Measurements from ENCODE around the gene UBE2E3. TPM values are rescaled to one million over a fixed set of nuclear protein-coding genes. Genes with fewer than 3 reads are reported as not detected.
"Not testable (repeated sequence)": the region's sequence is repeated elsewhere in the genome, so short reads cannot be mapped to it uniquely, and the experiment has no call there.

The UBE2E3 gene
- total RNA-seq, 1 donor from 2014 or later = 116 TPM

DNA sequence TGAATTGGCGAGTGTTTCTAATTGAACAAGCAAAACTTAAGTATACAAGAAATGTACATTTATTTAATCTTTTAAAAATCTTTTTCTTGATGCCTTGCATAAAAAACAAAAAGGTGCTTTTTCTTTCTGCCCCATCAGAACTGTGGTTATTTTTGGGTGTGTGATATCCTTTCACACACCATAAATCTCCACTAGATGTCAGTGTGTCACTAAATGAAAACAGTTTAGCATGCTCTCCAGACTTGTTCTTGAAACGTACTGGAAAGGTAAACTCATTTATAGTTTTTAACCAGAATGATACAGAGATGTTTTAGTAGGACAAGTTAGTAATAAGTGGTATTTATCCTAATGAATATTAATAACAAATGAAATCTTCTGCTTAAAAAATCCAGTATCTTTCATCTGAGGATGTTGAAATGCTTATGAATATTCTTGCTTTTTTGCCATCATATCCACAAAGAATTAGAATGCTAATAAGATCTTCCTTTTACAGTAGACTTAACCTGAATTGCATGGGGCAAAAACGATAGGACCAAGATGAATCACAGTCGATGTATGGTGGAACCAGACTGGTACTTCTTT lies 96.8 kb downstream of the UBE2E3 start:
- DNase-seq = no peak

DNA sequence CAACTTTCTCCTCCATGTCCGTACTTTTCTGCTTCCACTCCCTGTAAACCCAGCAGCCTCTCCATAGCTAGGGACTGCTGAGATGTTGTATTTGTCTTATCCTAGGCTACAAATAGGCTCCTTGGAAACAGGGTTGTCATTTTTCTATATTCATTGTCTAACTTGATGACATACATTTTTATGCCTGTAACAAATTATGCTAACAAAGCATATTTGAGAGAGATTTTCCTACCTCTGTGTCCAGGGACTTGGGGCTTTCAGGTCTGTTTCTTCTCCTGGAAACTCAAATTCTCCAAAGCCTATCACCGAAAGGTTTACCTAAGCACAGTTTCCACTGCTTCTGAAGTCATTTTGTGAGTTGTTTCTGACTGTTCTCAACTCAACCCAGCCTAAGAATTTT lies 102.7 kb downstream of the UBE2E3 start:
- no peak for DNase-seq

- DNase-seq = no peak
These were observed 105.3 kb downstream of the UBE2E3 start for GRCh38 chr2:181085734-181086133.

DNA sequence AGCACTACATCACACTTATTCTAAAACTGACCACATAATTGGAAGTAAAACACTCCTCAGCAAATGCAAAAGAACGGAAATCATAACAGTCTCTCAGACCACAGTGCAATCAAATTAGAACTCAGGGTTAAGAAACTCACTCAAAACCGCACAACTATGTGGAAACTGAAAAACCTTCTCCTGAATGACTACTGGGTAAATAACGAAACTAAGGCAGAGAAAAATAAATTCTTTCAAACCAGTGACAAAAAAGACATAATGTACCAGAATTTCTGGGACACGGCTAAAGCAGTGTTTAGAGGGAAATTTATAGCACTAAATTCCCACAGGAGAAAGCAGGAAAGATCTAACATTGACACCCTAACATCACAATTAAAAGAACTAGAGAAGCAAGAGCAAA lies 111.5 kb downstream of the UBE2E3 start:
- DNase-seq = not testable (repeated sequence)

GRCh38 chr2:181095486-181095885 lies 115.1 kb downstream of the UBE2E3 start:
- DNase-seq = no peak

DNA sequence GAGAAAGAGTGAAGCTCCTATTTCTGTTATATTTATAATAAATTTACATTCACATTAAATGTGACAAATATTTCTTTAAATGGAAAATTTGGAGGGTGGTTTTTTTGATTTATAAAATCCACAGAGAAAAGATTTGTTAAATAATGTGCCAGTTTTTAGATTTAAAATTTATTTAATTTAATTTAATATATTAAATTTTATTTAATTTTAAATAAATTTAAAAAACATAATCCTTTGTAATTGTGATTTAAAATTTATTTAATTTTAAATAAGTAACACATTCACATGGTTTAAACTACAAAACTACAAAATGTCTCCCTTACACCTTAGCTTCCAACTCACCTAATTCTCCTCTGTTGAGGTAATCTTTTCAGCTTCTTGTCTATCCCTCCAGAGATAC lies 123.3 kb downstream of the UBE2E3 start:
- no peak for DNase-seq

DNA sequence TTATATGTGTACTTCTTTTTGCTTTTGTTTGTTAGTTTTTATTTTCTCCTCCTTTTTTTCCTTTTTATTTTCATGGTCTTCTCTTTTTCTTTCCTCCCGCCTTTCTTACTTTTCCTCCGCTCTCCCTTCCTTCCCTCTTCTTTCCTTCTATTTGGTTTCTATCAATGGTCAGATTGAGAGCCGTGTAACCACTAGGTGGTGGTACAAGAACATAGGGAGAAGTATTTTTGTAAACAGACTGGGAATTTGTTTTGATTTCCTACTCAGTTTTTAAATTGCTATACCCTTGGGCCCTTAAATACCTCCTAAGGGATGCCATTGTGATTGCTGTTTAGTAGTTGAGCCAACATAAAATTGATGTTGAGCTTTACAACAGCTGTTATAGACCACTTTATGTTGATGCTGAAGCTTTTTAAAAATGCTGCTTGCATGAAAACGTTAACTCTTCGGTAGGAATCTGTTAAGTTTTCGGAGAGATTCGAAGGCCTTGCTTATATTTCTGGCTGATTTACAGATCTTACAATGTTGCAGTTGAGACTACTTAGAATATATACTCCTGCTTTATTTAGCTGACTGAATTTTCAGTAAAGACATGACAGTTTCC lies 124.2 kb downstream of the UBE2E3 start:
- no peak for DNase-seq

DNA sequence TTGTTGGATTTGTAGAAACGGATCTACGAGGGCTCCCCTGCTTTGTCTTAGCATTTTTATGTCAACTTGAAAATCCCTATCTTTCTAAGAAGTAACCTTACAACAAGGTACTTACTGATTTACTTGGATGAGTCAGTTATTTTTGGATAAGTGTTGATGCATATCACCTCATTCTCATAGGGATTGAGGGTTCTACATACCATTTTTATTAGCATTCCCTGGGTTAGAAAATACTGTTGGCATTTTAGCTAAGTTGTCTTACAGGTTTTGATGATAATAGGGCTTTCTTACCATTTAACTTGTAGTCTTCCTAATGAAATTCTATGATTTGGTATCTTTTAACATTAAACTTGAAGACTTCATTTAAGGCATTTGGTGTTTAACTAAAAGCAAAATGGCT lies 125.2 kb downstream of the UBE2E3 start:
- DNase-seq = no peak

- no peak for DNase-seq
These were observed 125.8 kb downstream of the UBE2E3 start for GRCh38 chr2:181106229-181106628.

- DNase-seq = no peak
These were observed 126.6 kb downstream of the UBE2E3 start for GRCh38 chr2:181106789-181107627.

DNA sequence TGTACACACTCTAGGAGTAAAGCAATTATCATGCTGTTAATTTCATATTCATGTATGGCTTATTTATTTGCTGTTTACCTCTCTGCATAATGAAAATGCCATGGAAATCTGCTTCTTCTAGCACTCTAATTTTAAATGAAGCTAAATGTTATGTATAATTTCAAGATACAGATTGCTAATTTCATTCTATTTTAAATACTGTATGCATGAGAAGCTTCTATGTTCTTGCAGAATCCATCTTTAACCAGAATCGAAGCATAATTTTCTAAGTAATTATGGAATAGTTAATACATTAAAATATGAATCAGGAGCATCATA lies 127.2 kb downstream of the UBE2E3 start:
- DNase-seq = no peak

- no peak for DNase-seq
These were observed 130.7 kb downstream of the UBE2E3 start for GRCh38 chr2:181111059-181111458.

DNA sequence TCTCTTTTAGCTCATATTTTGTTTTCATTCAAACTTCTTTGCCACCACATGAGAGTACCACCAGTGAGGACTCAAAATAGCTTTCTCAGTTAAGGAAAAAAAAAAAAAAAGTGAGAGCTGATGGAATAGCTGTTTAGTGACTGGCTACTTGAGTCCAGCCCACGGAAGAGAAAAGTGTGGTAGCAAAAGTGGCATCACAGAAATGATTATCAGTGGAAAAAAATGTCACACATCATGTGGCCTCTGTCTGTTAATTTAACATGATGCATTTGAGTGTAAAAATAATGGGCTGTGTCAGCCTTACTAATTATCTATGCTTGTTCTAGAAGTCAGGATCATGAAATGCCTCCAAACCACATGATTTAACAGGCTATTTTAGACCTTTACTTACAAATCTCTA lies 132.5 kb downstream of the UBE2E3 start:
- DNase-seq = no peak
